Activated CD4-positive, CD25-positive, alpha-beta regulatory T cell treated with anti-CD3 and anti-CD28 coated beads, Interleukin-2, amount 50 U/mL, for 16 hours (primary cell): ENCODE results near the gene PACRG.
"Not testable (repeated sequence)": the region's sequence is repeated elsewhere in the genome, so short reads cannot be mapped to it uniquely, and the experiment has no call there.

Source experiments
- DNase-seq: peaks from one replicate; pipeline ENCODE4 v3.0.0-alpha.2; 2020; ENCODE audit warnings: low read depth, low spot score

Gene PACRG

DNA sequence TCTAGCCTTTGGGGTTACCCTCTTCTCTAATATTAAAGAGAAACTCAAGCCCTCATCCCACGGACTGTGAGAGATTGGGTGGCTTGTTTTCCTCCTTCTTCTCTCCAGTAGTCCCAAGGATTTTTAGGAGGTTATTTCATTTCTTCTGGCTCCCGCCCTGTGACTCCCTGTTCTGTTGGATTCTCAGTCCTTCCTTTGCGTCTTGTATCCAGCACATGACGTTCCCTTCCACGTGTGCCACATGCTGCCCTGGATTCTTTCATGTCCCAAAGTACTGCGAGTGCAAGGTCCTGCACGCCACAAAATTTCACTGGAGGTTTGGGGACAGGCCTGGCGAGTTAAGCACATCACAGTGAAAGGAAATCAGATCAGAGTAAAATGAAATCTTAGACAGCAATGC, 213.4 kb downstream of the PACRG start:
- no peak for DNase-seq

DNA sequence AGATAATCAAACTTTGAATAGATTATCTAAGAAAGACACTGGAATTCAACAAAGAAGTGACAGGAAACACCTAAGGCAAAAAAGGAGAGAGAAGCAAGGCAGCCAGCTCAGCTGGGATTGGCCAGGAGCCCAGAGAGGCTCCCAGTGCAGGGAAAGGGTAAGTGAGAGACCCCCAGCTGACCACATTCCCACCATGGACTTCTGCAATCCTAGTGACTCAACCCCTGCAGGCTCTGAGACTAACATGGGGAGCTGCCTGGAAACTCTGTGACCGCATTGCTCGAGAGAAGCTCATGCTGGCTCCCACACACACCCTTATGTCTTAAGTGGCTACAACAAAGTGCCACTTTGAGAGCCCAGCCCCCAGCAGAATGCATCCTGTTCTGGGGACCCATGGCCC, 215.1 kb downstream of the PACRG start:
- no peak for DNase-seq

GRCh38 chr6:162943369-162943768, 215.6 kb downstream of the PACRG start:
- DNase-seq = no peak

GRCh38 chr6:162951164-162951743, 223.5 kb downstream of the PACRG start:
- DNase-seq = no peak

GRCh38 chr6:162952423-162952822, 224.6 kb downstream of the PACRG start:
- no peak for DNase-seq

- DNase-seq = no peak
Measured at GRCh38 chr6:162957062-162957461, 229.3 kb downstream of the PACRG start.

DNA sequence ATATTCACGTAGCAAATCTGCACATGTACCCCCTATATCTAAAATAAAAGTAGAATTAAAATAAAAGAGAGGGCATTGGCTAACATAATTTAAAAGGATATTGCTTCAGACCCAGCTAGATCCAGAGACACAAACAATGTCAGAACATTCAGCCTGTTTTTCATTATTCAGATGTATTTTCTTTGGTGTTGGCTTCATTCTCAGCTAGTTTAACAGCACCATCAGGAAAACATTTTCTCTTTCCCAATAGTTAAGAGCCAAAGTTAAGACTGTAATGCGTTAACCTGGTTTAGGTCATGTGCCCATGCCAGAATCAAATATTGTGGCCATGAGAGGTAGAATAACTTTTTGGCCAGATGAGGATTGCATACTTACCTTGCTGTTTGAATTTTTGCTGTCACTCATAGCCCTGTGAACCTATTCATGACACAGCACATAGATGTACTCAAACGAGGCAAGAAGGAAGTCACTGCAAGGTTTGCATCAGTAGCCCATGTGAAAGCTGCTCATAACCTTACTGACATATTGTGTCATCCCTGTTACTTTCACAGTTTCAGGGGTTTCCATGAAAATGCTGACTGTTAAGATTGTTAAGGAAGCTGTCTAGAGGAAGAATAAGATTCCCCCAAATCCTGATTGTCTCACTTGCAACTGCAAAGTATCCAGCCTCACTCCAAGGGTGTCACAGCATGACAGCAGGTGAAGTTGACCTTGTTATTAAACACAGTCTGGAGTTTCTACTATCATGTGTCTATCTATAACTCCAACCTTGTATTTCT, 233.1 kb downstream of the PACRG start:
- no peak for DNase-seq

GRCh38 chr6:162962093-162962492, 234.3 kb downstream of the PACRG start:
- no peak for DNase-seq

DNA sequence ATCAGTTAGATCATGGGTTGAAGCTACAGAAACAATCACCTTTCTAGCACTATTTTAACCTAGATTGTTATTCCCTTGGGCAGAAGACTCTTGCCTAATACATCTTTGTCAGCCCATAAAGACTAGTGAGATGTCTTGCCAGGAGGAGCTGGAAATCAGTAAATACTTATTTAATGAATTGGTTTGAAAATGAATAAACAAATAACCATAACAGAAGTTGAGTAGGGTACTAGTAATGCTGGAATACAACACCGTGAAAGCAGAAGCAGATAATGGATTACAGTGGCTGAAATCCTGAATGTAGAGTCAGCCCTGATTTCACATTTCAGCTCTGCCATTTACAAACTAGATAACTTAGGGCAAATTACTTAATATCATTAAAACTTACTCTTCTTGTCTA, 236.1 kb downstream of the PACRG start:
- DNase-seq = no peak

DNA sequence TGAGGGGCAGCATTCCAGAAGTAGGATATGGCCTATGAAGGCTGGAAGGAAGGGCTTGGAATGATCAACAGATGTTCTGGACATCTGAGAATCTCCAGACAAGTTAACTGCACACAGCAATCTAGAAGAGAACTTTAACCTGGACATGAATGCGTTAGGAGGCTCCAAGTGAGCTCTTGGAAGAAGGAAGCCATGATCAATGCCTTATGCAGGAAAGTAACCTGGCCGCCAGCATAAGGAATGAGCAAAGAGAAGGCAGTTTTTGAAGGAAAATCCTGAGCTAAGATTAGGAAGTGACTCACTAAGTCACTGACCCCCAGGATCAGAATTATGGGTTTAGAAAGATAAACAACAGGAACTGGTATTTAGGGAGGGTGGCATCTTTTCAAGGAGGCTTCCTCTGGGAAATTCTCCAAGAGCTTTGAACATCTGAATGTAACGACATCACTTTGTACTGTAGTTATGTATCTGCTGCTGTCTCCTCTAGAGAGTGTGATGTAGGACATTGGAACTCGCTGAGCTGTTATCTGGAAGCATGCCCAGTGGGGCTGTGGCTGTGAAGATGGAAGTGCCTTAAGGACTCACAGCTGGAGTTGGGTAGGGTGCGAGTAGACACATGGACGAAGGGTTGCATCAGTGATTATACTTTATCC, 236.8 kb downstream of the PACRG start:
- DNase-seq = no peak

DNA sequence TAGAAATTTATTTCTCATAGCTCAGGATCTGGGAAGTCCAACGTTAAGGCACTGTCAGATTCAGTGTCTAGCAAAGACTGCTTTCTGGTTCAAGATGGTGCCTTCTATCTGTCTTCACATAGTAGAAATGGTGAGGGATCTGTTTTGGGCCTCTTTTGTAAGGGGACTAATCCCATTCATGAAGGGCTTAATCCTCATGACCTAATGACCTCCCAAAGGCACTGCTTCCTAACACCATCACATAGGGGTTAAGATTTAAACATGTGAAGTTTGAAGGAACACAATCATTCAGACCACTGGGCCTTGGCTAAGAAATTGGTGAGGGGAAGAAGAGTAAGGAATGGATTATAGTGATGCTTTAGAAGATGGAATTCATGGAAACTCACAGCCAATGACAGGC, 237.6 kb downstream of the PACRG start:
- no peak for DNase-seq

- DNase-seq = no peak
Measured at GRCh38 chr6:162970246-162970645, 242.5 kb downstream of the PACRG start.

DNA sequence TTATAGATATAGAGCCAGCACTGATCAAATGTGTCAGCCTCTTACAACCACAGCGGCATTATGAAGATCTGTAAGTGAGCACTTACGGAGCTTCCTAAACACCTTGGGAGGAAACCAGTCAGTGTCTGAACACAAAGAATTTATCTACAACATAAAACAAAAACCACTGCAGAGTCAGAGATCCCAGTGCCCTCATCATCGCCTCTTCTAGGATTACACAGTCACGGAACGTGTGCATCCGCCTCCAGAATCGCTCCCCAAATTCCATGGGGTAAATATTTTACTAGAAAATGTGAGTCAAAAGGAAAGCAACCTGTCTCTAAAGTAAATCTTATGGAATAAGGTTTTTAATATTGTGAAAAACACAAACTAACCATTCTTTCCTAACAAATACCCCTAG, 243.6 kb downstream of the PACRG start:
- no peak for DNase-seq

DNA sequence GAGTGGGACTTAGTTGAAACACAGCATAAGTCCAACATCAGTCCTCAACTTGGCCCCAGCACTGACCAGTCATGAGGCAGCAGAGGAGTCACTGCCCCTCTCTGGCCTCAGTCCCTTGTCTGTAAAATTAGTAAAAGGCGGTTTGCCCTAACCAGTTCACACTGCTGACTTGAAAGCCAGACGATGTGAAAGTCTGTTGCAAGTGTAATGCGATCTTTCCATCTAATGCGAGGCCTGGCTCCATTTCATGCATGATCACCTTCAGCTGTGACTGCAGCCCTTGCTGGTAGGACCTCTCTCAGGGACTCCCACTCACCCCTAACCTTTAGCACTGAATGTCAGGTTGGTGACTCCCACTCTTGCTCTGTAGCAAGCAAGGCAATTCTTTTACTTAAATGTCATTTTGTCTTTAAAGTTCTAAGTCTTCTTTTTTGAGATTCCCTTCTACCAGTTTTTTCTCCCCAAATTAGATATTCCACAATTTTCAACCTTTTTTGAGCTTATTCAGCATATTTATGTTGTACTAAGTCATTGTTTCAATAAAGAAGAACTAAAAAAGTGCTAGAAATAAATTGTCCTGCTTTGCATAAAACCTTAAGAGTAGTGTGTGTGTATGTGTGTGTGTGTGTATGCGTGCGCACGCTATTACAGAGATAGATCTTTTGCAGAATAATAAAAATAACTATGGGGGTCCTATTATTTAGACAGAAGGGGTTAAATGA, 245.5 kb downstream of the PACRG start:
- no peak for DNase-seq

DNA sequence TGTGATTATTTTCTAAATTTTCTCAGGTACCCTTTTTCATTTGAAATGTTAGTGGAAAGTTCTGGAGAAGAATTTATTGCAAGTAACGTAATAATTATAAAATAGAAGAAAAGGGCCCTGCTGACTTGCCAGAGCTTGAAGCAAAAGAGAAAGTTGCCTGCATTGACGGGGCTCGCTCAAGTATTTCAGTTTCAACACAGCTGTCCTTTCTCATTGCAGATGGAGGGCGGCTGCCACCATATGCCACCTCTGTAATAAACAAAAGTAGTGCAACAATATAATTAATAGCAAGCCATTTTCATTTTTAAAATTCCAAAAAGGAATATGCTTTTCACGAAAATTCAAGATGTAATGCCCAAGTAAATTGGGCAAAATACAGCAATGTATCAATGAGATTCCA, 246.2 kb downstream of the PACRG start:
- no peak for DNase-seq

GRCh38 chr6:162974685-162975084, 246.9 kb downstream of the PACRG start:
- DNase-seq = no peak

- no peak for DNase-seq
Measured at GRCh38 chr6:162976141-162976540, 248.4 kb downstream of the PACRG start.

GRCh38 chr6:162983234-162983633, 255.5 kb downstream of the PACRG start:
- not testable (repeated sequence) for DNase-seq

DNA sequence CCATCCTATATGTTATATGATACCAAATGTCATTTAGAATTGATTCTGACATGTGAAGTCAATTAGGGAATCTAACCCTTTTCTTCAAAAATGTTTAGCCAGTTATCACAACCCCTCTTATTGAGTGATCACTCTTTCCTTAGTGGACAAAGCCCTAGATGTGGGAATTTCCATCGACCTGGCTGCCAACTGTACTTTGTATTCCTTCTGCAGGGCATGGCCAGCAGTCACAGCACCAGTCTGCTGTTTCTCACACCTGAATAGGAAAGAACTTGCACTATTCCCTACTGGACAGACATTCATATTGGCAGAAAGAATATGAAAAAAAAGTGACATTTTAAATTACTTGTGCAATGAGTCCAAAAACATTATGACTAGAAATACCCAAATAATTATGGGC, 271.0 kb downstream of the PACRG start:
- no peak for DNase-seq

GRCh38 chr6:162999575-163000285, 272.0 kb downstream of the PACRG start:
- DNase-seq = no peak

DNA sequence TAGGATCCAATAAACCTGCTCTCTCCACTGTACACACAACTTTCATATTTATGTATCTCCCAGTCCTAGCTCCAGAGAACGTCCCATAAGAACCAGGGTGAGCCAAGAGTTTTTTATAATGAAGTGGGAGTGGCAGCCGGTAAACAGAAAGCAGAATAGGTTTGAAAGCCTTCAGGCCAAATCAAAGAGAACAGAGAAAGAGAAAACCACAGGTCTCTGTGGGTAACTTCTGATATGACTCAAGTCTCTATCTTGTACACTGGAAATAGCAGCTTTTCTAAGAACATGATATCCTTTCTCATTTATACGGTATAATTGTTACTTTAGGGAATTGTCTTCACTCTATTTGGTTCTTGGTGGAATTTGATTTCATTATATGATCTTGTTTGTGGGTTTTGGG, 273.6 kb downstream of the PACRG start:
- no peak for DNase-seq

GRCh38 chr6:163008186-163008585, 280.4 kb downstream of the PACRG start:
- DNase-seq = no peak
